ENCODE measurements around the gene EXOC3L2.

EXOC3L2 gene

GRCh38 chr19:45254044-45254531, 8.9 kb upstream of the EXOC3L2 start:
- H3K36me3 ChIP-seq (replicated peaks; ENCODE audit: insufficient read depth, low read length): no peaks in the 10 kb centered on the region
- H3K4me1 ChIP-seq (ENCODE audit: low read length): peaks cover 11% of the 10 kb centered on the region; the same call in 1 of the 2 replicates
- H3K4me2 ChIP-seq (ENCODE audit: low read depth, low read length): no peak overlapping the region
- H3K4me3 ChIP-seq (ENCODE audit: low read length): no peak overlapping the region
- no peaks in the 10 kb centered on the region for H4K20me1 ChIP-seq (ENCODE audit: insufficient read depth, low read length)
- peaks cover 11% of the 10 kb centered on the region for H3K27me3 ChIP-seq (replicated peaks; ENCODE audit: insufficient read depth, low read length)
- H3K79me2 ChIP-seq (ENCODE audit: low read length): peaks cover 9% of the 10 kb centered on the region; the same call in 1 of the 2 replicates
- no peaks in the 10 kb centered on the region for H3K9me3 ChIP-seq (replicated peaks; ENCODE audit: insufficient read depth, low read length)
- peak; percentile 27 for TF ChIP-seq CTCF (IDR thresholded peaks at IDR 0.05; ENCODE audit: low read length)
- TF ChIP-seq EZH2 (optimal IDR thresholded peaks at IDR 0.05; ENCODE audit: low read depth, low read length): no peak
- no peaks in the 10 kb centered on the region for H3K9me2 ChIP-seq (replicated peaks; ENCODE audit: insufficient read depth, low read length)
- H3K27ac ChIP-seq (ENCODE audit: low read length): no peak overlapping the region
- H3F3A ChIP-seq (ENCODE audit: insufficient read depth, low read length): 0 out of 2 replicates have a peak, but pooled peaks cover 4% of the 10 kb centered on the region
- no peak overlapping the region for H3K9ac ChIP-seq (ENCODE audit: low read length)
- no peak overlapping the region for H2AFZ ChIP-seq (ENCODE audit: low read length)
- DNase-seq: no peak

DNA sequence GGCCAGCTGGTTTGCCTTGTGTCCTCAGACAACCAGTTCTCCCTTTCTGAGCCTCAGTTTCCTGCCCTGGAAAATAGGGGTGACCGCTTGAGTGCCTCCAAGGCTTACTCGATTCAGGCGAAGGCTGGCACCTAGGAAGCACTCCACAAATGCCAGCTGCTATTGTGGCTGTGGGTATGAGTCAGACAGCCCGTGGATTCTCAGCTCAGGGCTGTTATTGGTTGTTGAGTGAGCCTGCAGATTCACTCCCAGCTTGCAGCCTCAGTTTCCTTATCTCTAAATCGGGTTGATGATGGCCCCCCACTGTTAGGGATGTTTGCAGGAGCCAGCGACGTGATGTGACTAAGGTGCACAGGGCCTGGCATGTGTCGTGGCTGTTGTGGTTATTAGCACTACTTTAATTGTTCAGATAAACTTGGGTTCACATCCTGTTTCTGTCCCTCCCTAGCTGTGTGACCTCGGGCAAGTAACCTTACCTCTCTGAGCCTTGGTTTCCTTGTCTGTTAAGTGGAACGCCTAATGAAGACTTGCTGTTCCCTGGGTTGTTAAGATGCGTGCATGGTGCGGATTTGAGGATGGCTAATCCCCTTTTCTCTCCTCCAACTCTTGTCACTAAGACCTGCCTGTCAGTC, 8.3 kb upstream of the EXOC3L2 start:
- no peak overlapping the region for H3K4me3 ChIP-seq (ENCODE audit: low read length)
- TF ChIP-seq CTCF (IDR thresholded peaks at IDR 0.05; ENCODE audit: low read length) (no peak), EZH2phosphoT487 (IDR thresholded peaks at IDR 0.05; ENCODE audit: low read length) (no peak), EZH2 (optimal IDR thresholded peaks at IDR 0.05; ENCODE audit: low read depth, low read length) (no peak)
- no peaks in the 10 kb centered on the region for H3K36me3 ChIP-seq (replicated peaks; ENCODE audit: insufficient read depth, low read length)
- H3K27me3 ChIP-seq (replicated peaks; ENCODE audit: insufficient read depth, low read length): peaks cover 14% of the 10 kb centered on the region
- peaks cover 9% of the 10 kb centered on the region; the same call in 1 of the 2 replicates for H3K79me2 ChIP-seq (ENCODE audit: low read length)
- H3K9ac ChIP-seq (ENCODE audit: low read length): no peak overlapping the region
- H4K20me1 ChIP-seq (ENCODE audit: insufficient read depth, low read length): no peaks in the 10 kb centered on the region
- H3K4me2 ChIP-seq (ENCODE audit: low read depth, low read length): no peak overlapping the region
- no peaks in the 10 kb centered on the region for H3K9me2 ChIP-seq (replicated peaks; ENCODE audit: insufficient read depth, low read length)
- no peak for DNase-seq
- H3K27ac ChIP-seq (ENCODE audit: low read length): no peak overlapping the region
- 0 out of 2 replicates have a peak, but pooled peaks cover 4% of the 10 kb centered on the region for H3F3A ChIP-seq (ENCODE audit: insufficient read depth, low read length)
- H3K4me1 ChIP-seq (ENCODE audit: low read length): peaks cover 11% of the 10 kb centered on the region; the same call in 1 of the 2 replicates
- H3K9me3 ChIP-seq (replicated peaks; ENCODE audit: insufficient read depth, low read length): no peaks in the 10 kb centered on the region
- no peak overlapping the region for H2AFZ ChIP-seq (ENCODE audit: low read length)

GRCh38 chr19:45251452-45252354, 6.5 kb upstream of the EXOC3L2 start:
- peak overlapping the region; percentile 88 for H3K4me2 ChIP-seq (ENCODE audit: low read depth, low read length)
- H3K9me3 ChIP-seq (replicated peaks; ENCODE audit: insufficient read depth, low read length): no peaks in the 10 kb centered on the region
- 0 out of 2 replicates have a peak, but pooled peaks cover 4% of the 10 kb centered on the region for H3F3A ChIP-seq (ENCODE audit: insufficient read depth, low read length)
- DNase-seq: no peak
- peak overlapping the region; percentile 78 for H3K4me3 ChIP-seq (ENCODE audit: low read length)
- no peaks in the 10 kb centered on the region for H4K20me1 ChIP-seq (ENCODE audit: insufficient read depth, low read length)
- no peak overlapping the region for H3K27ac ChIP-seq (ENCODE audit: low read length)
- peak overlapping the region; percentile 57; the same call in 1 of the 2 replicates for H3K9ac ChIP-seq (ENCODE audit: low read length)
- H3K4me1 ChIP-seq (ENCODE audit: low read length): peaks cover 11% of the 10 kb centered on the region; the same call in 1 of the 2 replicates
- peaks cover 14% of the 10 kb centered on the region for H3K27me3 ChIP-seq (replicated peaks; ENCODE audit: insufficient read depth, low read length)
- H3K36me3 ChIP-seq (replicated peaks; ENCODE audit: insufficient read depth, low read length): no peaks in the 10 kb centered on the region
- no peak overlapping the region; the same call in 1 of the 2 replicates for H2AFZ ChIP-seq (ENCODE audit: low read length)
- no peaks in the 10 kb centered on the region for H3K9me2 ChIP-seq (replicated peaks; ENCODE audit: insufficient read depth, low read length)
- no peak for TF ChIP-seq EZH2 (optimal IDR thresholded peaks at IDR 0.05; ENCODE audit: low read depth, low read length)
- TF ChIP-seq EZH2phosphoT487 (IDR thresholded peaks at IDR 0.05; ENCODE audit: low read length): no peak
- TF ChIP-seq CTCF (IDR thresholded peaks at IDR 0.05; ENCODE audit: low read length): no peak
- peaks cover 9% of the 10 kb centered on the region; the same call in 1 of the 2 replicates for H3K79me2 ChIP-seq (ENCODE audit: low read length)
